ENCODE measurements around the gene GRAMD1B. TPM values are rescaled to one million over a fixed set of nuclear protein-coding genes. Genes with fewer than 3 reads are reported as not detected.

The GRAMD1B gene
- total and polyA plus RNA-seq, 2 experiments from 2014 or later: 15.5 to 81.5 TPM

DNA sequence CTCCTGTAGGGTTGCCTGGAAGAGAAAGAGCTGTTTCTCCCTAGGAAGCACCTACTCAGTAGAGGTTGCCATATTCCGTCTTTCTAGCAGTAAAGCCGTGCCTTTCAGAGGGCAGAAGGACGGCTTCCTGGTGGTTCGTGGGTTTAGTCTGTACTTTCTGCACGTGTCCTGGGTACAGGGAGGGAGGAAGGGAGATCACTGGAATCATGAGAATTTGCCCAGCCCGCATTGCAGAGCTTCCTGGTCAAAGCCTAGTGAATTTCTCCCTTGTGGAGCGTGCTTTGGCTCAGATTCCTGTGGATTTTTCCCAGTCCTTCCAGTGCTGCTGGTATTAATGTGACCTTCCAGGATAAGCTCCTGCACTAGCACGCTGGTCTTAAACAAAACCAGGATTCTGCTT, 44.9 kb downstream of the GRAMD1B start:
- Histone ChIP-seq H3K36me3 (no peaks in the 10 kb centered on the region), H3K4me1 (ENCODE audit: low read depth) (peaks cover 27% of the 10 kb centered on the region), H3K4me3 (no peak overlapping the region), H3K9me3 (ENCODE audit: low read depth) (no peaks in the 10 kb centered on the region), H3K27me3 (no peaks in the 10 kb centered on the region), H3K27ac (peak overlapping the region; percentile 53)
- TF ChIP-seq, protein P1, sequence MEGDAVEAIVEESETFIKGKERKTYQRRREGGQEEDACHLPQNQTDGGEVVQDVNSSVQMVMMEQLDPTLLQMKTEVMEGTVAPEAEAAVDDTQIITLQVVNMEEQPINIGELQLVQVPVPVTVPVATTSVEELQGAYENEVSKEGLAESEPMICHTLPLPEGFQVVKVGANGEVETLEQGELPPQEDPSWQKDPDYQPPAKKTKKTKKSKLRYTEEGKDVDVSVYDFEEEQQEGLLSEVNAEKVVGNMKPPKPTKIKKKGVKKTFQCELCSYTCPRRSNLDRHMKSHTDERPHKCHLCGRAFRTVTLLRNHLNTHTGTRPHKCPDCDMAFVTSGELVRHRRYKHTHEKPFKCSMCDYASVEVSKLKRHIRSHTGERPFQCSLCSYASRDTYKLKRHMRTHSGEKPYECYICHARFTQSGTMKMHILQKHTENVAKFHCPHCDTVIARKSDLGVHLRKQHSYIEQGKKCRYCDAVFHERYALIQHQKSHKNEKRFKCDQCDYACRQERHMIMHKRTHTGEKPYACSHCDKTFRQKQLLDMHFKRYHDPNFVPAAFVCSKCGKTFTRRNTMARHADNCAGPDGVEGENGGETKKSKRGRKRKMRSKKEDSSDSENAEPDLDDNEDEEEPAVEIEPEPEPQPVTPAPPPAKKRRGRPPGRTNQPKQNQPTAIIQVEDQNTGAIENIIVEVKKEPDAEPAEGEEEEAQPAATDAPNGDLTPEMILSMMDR (IDR thresholded peaks at IDR 0.05; ENCODE audit: low read depth, low read length): no peak
- peak in 1 of 2 donors; percentile 70 for DNase-seq (ENCODE audit: low read depth in 1 of 2, low spot score in 1 of 2)

DNA sequence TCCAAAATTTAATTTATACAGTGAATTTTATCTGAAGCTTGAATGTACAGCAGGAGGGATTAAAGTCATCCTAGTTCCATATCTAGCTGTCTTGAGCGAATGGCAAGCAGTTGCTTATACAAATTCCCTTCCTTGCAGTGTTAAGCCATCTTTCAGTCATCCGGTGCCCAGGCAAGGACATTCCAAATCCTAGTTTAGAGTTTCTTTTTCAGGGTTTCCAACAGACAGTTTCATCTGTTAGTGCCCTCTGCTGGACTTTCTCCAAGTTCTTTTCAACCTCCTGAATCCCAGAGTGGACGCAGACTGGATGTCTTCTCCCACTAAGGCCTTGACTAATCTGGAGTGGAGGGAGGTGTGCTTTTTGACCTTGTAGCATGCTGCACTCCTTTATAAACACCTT, 45.4 kb downstream of the GRAMD1B start:
- H3K36me3 ChIP-seq: no peaks in the 10 kb centered on the region
- H3K4me1 ChIP-seq (ENCODE audit: low read depth): peaks cover 24% of the 10 kb centered on the region
- no peaks in the 10 kb centered on the region for H3K9me3 ChIP-seq (ENCODE audit: low read depth)
- no peak overlapping the region for H3K4me3 ChIP-seq
- DNase-seq (ENCODE audit: low read depth in 1 of 2, low spot score in 1 of 2): peak; percentile 65 to 76
- TF ChIP-seq, protein P1 (IDR thresholded peaks at IDR 0.05; ENCODE audit: low read depth, low read length): peak; percentile 40
- H3K27me3 ChIP-seq: no peaks in the 10 kb centered on the region
- H3K27ac ChIP-seq: no peak overlapping the region

DNA sequence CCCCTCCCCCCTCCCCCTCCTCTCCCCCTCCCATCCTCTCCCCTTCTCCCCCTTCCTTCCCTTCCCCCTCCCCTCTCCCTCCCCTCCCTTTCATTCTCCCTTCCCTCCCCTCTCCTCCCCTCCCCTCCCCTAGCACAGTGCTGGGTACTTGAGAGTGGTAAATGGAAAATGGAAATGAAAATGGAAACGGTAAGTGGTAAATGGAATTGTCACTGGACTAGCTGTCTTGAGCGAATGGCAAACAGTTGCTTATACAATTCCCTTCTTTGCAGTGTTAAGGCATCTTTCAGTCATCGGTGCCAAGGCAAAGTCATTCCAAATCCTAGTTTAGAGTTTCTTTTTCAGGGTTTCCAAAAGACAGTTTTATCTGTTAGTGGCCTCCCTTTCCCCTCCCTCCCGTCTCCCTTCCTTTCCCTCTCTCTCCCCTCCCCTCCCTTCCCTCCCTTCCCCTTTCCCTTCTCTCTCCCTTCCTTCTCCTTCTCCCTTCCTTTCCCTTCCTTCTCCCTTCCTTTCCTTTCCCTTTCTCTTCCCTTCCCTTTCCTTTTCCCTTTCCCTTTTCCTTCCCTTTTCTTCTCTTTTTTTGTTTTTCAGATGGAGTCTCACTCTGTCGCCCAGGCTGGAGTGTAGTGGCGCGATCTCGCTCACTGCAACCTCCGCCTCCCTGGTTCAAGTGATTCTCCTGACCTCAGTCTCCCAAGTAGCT, 47.3 kb downstream of the GRAMD1B start:
- no peak for DNase-seq (ENCODE audit: low read depth in 1 of 2, low spot score in 1 of 2)
- no peaks in the 10 kb centered on the region for H3K36me3 ChIP-seq
- TF ChIP-seq, protein P1 (IDR thresholded peaks at IDR 0.05; ENCODE audit: low read depth, low read length): no peak
- H3K27me3 ChIP-seq: no peaks in the 10 kb centered on the region
- no peaks in the 10 kb centered on the region for H3K9me3 ChIP-seq (ENCODE audit: low read depth)
- no peak overlapping the region for H3K27ac ChIP-seq
- H3K4me1 ChIP-seq (ENCODE audit: low read depth): peaks cover 24% of the 10 kb centered on the region
- H3K4me3 ChIP-seq: no peak overlapping the region

DNA sequence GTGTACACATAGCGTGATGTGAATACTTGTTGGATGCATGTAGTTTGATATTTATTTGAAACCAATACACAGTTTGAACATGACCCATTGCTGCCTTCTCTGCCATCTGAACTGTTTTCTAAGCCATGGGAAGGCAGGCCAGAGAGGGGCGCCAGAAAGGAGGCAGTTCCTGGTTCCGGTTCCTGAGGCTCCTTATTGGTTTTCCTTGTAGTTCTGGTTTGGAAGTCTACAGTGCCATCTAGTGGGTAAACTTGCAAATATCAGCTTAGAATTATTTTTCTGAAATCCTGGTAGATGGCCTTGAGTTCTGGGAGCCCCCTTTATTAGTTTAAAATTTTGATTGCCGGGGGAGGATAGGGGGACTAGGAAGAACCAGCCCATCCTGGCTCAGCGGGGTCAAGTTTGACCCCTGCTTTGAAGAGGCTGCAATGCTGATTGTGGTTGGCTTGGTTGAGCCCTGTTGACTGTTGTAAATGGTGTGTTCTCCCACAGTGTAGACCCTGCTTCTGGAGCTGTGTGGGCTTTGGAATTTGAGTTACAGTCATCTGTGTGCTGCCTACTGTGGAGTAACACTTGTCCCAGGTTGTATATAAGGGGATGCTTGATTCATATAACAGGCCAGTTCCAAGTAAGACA, 48.4 kb downstream of the GRAMD1B start:
- Histone ChIP-seq H3K9me3 (ENCODE audit: low read depth) (no peaks in the 10 kb centered on the region), H3K4me3 (no peak overlapping the region), H3K27me3 (no peaks in the 10 kb centered on the region), H3K36me3 (no peaks in the 10 kb centered on the region), H3K27ac (no peak overlapping the region), H3K4me1 (ENCODE audit: low read depth) (peaks cover 25% of the 10 kb centered on the region)
- DNase-seq (ENCODE audit: low read depth in 1 of 2, low spot score in 1 of 2): peak; percentile 84 to 89
- TF ChIP-seq, protein P1 (IDR thresholded peaks at IDR 0.05; ENCODE audit: low read depth, low read length): peak; percentile 69

DNA sequence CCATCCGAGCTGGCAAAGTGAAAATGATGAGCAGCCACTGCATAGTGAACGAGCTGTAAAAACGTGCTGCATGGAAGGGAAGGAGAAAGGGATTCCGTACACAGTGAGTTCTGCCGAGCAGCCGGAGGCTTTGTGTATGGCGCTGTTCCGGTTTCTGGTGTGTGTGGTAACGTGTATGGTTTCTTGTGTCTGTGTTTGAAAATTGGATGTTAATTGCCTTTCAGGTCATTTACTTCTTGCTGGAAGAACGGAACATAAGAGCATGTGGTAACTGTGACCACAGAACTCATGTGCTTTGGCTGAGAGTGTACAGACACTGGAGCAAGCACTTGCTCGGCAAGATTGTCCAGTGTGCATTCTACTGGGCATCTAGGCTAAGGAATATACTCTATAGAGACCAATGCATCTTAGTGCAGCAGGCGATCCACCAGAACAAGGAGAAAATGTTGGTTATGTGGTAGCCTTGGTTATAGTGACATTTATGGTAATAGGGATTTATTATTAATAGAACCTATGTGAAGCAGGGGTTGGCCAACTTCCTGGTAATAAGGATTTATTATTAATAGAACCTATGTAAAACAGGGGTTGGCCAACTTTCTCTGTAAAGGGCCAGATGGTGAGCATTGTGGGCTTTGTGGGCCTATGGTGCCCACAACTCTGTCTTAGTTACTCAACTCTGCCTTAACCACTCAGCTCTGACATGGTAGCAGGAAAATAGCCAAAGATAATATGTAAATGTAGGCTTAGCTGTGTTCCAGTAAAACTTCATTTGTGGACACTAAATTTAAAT, 49.2 kb downstream of the GRAMD1B start:
- Histone ChIP-seq H3K9me3 (ENCODE audit: low read depth) (no peaks in the 10 kb centered on the region), H3K36me3 (no peaks in the 10 kb centered on the region), H3K27me3 (no peaks in the 10 kb centered on the region), H3K27ac (no peak overlapping the region), H3K4me3 (no peak overlapping the region), H3K4me1 (ENCODE audit: low read depth) (peaks cover 23% of the 10 kb centered on the region)
- TF ChIP-seq, protein P1 (IDR thresholded peaks at IDR 0.05; ENCODE audit: low read depth, low read length): no peak
- no peak for DNase-seq (ENCODE audit: low read depth in 1 of 2, low spot score in 1 of 2)

Measured in cardiac muscle cell (in vitro differentiated cells and primary cell).